Endometrium (tissue), 2 donors: ENCODE measurements around the gene APOF.
"Not testable (repeated sequence)": the region's sequence is repeated elsewhere in the genome, so short reads cannot be mapped to it uniquely, and the experiment has no call there.

Experiments used
- FAIRE-seq: peaks from 2 replicates; lab custom pipeline; 2012; peaks lifted over from hg19 to GRCh38; lab: Jason Lieb, UNC
- donor health status: control.
- donor health status: control.

The APOF gene, protein sequence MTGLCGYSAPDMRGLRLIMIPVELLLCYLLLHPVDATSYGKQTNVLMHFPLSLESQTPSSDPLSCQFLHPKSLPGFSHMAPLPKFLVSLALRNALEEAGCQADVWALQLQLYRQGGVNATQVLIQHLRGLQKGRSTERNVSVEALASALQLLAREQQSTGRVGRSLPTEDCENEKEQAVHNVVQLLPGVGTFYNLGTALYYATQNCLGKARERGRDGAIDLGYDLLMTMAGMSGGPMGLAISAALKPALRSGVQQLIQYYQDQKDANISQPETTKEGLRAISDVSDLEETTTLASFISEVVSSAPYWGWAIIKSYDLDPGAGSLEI

GRCh38 chr12:56362130-56363059 is at the start of gene APOF:
TSS of gene APOF (minus strand) at chr12:56362857. CDS start at chr12:56362745, 112 bp downstream.
- no peak for FAIRE-seq

- no peak for FAIRE-seq
Measured at GRCh38 chr12:56411781-56412639, 49.4 kb upstream of the APOF start.

GRCh38 chr12:56410768-56411167 is 48.1 kb upstream of the APOF start:
- no peak for FAIRE-seq

- FAIRE-seq = no peak
Measured at GRCh38 chr12:56408799-56409417, 46.3 kb upstream of the APOF start.

GRCh38 chr12:56404227-56404626 is 41.6 kb upstream of the APOF start:
- FAIRE-seq = not testable (repeated sequence)

- FAIRE-seq = not testable (repeated sequence)
Measured at GRCh38 chr12:56401612-56402011, 39.0 kb upstream of the APOF start.

DNA sequence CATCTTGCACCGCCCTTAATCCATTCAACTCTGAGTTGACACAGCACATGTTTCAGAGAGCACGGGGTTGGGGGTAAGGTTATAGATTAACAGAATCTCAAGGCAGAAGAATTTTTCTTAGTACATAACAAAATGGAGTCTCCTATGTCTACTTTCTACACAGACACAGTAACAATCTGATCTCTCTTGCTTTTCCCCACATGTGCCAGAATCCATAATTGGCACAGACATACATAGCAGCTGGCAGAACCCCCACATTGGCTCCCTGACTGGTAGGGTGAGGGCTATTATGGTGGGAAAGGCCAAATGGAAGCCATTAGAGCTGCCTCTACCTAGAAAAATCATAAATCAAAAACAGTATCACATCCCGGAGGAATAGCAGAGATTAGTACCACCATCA is 38.5 kb upstream of the APOF start:
- not testable (repeated sequence) for FAIRE-seq

GRCh38 chr12:56399466-56399865 is 36.8 kb upstream of the APOF start:
- not testable (repeated sequence) for FAIRE-seq

DNA sequence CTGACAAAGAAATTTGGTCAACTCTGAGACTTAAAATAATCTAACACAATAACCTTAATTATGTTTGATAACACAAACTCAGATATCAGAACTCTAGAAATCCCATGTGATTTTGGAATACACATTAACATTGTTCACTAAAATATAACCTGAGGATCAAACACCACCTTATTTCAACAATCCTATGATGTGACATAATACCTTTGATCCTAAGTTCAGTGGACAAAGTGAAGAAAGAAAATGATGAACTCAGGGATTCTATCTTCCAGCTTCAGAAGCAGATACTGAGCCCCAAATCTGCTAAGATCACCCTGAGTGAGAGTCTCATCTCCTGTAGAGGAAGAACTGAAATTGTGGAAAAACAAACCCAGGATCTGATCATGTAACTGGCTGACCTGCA is 35.7 kb upstream of the APOF start:
- no peak for FAIRE-seq

GRCh38 chr12:56392331-56392730 is 29.7 kb upstream of the APOF start:
- FAIRE-seq = no peak

GRCh38 chr12:56391721-56392120 is 29.1 kb upstream of the APOF start:
- FAIRE-seq = no peak

DNA sequence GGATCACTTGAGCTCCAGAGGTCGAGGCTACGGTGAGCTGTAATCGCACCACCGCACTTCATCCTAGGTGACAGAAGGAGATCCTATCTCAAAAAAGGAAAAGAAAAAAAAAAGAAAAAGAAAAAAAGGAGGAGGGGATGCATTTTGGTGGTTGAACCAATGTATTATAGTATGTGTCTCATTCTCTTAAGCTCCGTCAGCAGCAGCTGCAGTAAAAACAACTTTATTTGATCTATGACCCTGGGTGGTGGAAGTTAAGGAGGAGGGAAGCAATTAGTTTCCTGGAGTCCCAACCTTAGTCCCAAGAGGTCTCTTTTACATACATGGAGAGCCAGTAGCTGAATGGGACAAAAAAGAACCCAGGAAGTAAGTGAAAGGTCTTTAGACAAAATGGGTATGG is 26.8 kb upstream of the APOF start:
- no peak for FAIRE-seq

GRCh38 chr12:56387152-56387736 is 24.6 kb upstream of the APOF start:
- no peak for FAIRE-seq

DNA sequence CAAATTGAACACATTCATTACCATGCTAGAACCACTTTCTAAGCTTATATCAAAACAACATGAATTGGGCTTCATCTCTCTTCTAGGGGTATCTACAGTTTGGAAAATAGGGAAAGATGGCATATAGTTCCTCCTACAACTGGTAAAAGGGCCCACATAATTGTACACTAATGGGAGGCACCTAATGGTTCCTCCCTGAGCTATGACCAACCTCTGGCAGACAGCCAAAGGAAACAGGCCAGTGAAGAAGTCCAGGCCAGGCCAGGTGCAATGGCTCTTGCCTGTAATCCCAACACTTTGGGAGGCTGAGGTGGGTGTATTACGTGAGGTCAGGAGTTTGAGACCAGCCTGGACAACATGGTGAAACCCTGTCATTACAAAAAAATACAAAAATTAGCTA is 23.2 kb upstream of the APOF start:
- no peak for FAIRE-seq

DNA sequence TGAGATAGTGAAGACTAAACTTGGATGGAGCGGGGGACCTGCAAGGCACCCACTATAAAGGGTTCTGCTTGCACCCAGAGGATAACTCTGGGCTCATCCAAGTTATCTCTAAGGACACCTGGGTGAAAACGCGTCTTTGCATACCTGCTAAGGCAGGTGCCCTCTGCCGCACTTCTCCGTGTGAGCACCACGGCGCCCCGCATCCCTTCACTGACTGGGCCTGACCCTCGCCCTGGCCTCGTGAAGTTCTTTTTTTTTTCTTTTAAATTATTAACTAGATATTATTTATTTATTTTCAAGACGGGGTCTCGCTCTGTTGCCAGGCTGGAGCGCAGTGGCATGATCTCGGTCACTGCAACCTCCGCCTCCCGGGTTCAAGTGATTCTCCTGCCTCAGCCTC is 20.0 kb upstream of the APOF start:
- FAIRE-seq = no peak

- FAIRE-seq = no peak
Measured at GRCh38 chr12:56377989-56378316, 15.3 kb upstream of the APOF start.

DNA sequence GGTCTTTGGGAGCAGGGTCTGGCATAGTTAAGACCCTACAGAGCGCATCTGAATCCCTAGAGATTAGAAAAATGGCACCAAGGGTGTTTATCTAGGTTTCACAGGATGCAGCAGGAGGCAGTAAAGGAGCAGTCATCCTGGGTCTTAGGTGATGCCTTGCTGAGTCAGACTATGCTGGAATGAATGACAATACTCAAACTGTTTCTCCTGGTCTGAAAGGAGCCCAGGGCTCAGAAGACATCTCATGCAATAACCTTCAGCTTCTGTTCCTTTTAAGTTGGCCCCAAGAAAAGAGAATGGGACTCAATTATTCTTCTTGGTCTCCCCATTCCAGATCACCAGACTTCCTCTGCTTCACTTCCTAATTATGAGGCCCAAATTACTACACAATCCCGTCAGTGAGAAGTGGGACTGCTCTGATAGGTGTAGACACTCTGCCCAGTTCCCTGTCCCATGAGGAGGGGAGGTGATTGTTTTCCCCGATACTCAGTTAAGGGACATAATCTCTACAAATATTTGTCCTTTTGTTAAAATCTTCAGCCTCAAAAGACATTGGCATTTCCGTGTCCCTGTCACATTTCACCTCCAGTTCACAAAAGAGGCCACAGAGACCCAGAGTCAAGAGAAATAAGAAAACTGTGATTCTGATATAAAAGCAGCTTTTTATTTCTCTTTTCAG is 14.8 kb upstream of the APOF start:
- FAIRE-seq = no peak

DNA sequence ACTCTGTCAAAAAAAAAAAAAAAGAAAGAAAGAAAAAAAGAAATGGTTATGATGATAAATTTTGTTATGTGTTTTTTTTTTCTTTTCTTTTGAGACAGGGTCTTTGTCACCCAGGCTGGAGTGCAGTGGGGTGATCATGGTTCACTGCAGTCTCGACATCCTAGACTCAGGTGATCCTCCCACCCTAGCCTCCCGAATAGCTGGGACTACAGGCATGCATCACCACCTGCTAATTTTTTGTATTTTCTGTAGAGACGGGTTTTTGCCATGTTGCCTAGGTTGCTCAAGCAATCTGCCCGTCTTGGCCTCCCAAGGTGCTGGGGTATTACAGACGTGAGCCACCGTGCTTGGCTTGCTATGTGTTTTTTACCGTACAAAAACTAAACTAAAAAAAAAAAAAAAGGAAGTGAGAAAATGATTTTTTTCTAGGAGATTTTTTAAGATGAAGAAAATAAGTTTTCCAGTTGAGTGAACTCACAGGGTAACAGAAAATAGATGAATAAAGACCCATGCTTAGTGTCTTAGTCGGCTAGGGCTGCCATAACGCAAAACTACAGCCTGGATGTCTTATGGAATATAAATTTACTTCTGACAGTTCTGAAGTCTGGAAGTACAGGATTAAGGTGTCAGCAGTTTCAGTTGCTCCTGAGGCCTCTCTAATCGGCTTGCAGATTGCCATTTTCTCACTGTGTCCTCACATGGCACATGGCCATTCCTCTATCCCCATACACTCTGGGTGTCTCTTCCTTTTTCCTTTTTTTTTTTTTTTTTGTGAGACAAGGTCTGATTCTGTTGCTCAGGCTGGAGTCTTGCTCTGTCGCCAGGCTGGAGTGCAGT is 13.2 kb upstream of the APOF start:
- FAIRE-seq = no peak

DNA sequence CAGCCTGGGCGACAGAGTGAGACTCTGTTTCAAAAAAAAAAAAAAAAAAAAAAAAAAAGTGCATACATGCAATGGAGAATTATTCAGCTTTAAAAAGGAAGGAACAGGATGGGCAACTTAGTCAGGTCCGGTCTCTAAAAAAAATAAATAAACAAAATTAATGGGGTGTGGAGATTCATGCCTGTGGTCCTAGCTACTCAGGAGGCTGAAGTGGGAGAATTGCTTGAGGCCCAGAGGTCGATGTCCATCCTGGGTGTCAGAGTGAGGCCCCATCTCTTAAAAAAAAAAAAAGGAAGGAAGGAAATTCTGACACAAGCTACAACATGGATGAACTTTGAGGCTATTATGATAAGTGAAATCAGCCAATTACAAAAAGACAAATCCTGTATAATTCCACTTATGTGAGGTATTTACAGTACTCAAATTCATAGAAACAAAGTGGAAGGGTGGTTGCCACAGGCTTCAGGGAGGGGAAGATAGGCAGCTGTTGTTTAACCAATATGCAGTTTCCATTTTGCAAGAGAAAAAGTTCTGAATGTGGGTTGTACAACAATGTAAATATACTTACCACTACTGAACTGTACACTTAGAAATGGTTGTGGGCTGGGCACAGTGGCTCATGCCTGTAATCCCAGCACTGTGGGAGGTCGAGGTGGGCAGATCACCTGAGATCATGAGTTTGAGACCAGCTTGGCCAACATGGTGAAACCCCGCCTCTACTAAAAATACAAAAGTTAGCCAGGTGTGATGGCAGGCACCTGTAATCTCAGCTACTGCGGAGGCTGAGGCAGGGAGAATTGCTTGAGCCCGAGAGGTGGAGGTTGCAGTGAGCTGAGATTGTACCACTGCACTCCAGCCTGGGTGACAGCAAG is 12.3 kb upstream of the APOF start:
- FAIRE-seq = no peak
